CD4-positive, alpha-beta T cell (primary cell): ENCODE data around the gene TAL1. TPM values are rescaled to one million over a fixed set of nuclear protein-coding genes. Genes with fewer than 3 reads are reported as not detected.

Experiments used
- ATAC-seq: fragments of 200-7000 bp; cut with Tn5 transposase; one replicate; pipeline ENCODE4 v1.10.0; 2022; ENCODE audit warnings: mild to moderate bottlenecking; ENCODE audit not compliant: poor library complexity
- CTCF ChIA-PET: fragments of 350-600 bp; sonication (Branson Sonifier 250); formaldehyde crosslinking; loops from one replicate; lab custom pipeline; 2021; ENCODE audit warnings: antibody characterized with exemption, inconsistent platforms; lab: Charles Lee
- POLR2A ChIA-PET: fragments of 350-600 bp; sonication (Branson Sonifier 250); formaldehyde crosslinking; loops from one replicate; lab custom pipeline; 2021; ENCODE audit warnings: antibody characterized with exemption, inconsistent platforms; lab: Charles Lee
- DNase-seq, 14 experiments: peaks; one replicate each; pipeline ENCODE4 v3.0.0-alpha.2; 2013 to 2020; ENCODE audit warnings: mixed read lengths in 2 of 14
- H3K27ac ChIP-seq, 2 donors: one replicate each; pipeline versions ENCODE4 v1.5.1 to v1.7.0; 2013; ENCODE audit warnings: low read length in 2 of 2, low read depth in 1 of 2, mild to moderate bottlenecking in 1 of 2
- H3K27me3 ChIP-seq, 2 experiments: 1 replicate in 1 of 2; 2 replicates in 1 of 2; pipeline versions ENCODE4 v1.6.1 to v1.7.0; 2013; ENCODE audit warnings: low read length in 2 of 2, control low read depth in 1 of 2, mild to moderate bottlenecking in 1 of 2, moderate library complexity in 1 of 2; ENCODE audit not compliant: insufficient read depth in 2 of 2, control insufficient read depth in 1 of 2
- H3K36me3 ChIP-seq: one replicate; pipeline ENCODE4 v1.6.1; 2013; ENCODE audit warnings: low read length, control low read depth; ENCODE audit not compliant: insufficient read depth
- H3K4me1 ChIP-seq: one replicate; pipeline ENCODE4 v1.6.1; 2013; ENCODE audit warnings: low read length, control low read depth; ENCODE audit not compliant: insufficient read depth
- H3K4me3 ChIP-seq: one replicate; pipeline ENCODE4 v1.5.1; 2013; ENCODE audit warnings: mild to moderate bottlenecking, low read length, moderate library complexity
- H3K9me3 ChIP-seq, 2 experiments: 1 replicate in 1 of 2; 2 replicates in 1 of 2; pipeline versions ENCODE4 v1.6.1 to v1.7.0; 2013; ENCODE audit warnings: low read length in 2 of 2, mild to moderate bottlenecking in 2 of 2, control low read depth in 1 of 2, moderate library complexity in 1 of 2; ENCODE audit not compliant: control insufficient read depth in 1 of 2, insufficient read depth in 1 of 2
- H3K27ac Mint-ChIP-seq: one replicate; pipeline ENCODE4 v1.8.0; 2020; ENCODE audit warnings: mixed read lengths
- H3K27me3 Mint-ChIP-seq: one replicate; pipeline ENCODE4 v1.8.0; 2021; ENCODE audit warnings: mixed read lengths
- H3K36me3 Mint-ChIP-seq: one replicate; pipeline ENCODE4 v1.8.0; 2021; ENCODE audit warnings: low read depth, mixed read lengths
- H3K4me1 Mint-ChIP-seq: one replicate; pipeline ENCODE4 v1.8.0; 2021; ENCODE audit warnings: low read depth, mixed read lengths
- H3K4me3 Mint-ChIP-seq: one replicate; pipeline ENCODE4 v1.8.0; 2020; ENCODE audit warnings: mild to moderate bottlenecking, mixed read lengths
- H3K9me3 Mint-ChIP-seq: one replicate; pipeline ENCODE4 v1.8.0; 2020; ENCODE audit warnings: mixed read lengths
- CTCF ChIP-seq: fragments of 200-600 bp; IDR thresholded peaks from one replicate; pipeline ENCODE4 v1.8.0; 2022; ENCODE audit warnings: antibody characterized with exemption, mild to moderate bottlenecking
- intact Hi-C, 2 experiments: fragments of 100-400 bp; cut with DNase I in 1 of 2; cut with micrococcal nuclease in 1 of 2; formaldehyde crosslinking; loops; one replicate each; pipeline versions ENCODE4 v1.15.1 to v1.9.0; 2023 to 2025; cut with DNase I, micrococcal nuclease
- total RNA-seq, 174 experiments: library from RNA in 2 of 174; stranded (reverse) in 2 of 174; gene quantifications; one replicate each; pipeline ENCODE4 v1.2.3 and lab custom pipeline; 2021 to 2026

The TAL1 gene
- total RNA-seq, 2 experiments from 2014 or later, result not detected

- Mint-ChIP-seq H3K27me3 (peaks cover 54% of the 10 kb centered on the region), H3K27ac (no peak overlapping the region), H3K36me3 (no peaks in the 10 kb centered on the region), H3K4me3 (no peak overlapping the region), H3K4me1 (peaks cover 14% of the 10 kb centered on the region), H3K9me3 (no peaks in the 10 kb centered on the region)
- no peak for DNase-seq
- ChIA-PET POLR2A (no interaction called here), CTCF (no interaction called here)
- H3K4me3 ChIP-seq, result no peak overlapping the region
- H3K4me1 ChIP-seq, result peaks cover 19% of the 10 kb centered on the region
- H3K27ac ChIP-seq, result no peak overlapping the region
- peaks cover 0 to 12% of the 10 kb centered on the region in 2 experiments for H3K9me3 ChIP-seq
- no peak for ATAC-seq
- H3K36me3 ChIP-seq, result no peaks in the 10 kb centered on the region
- TF ChIP-seq CTCF, result no peak
- peaks cover 61 to 66% of the 10 kb centered on the region in 2 experiments for H3K27me3 ChIP-seq
- intact Hi-C loops, result no loop called here
Observed at GRCh38 chr1:47224676-47225399, 7.2 kb downstream of the TAL1 start.

GRCh38 chr1:47223921-47224675 lies 7.9 kb downstream of the TAL1 start:
- no peaks in the 10 kb centered on the region for H3K36me3 Mint-ChIP-seq
- POLR2A ChIA-PET, result no interaction called here
- no peak overlapping the region for H3K27ac Mint-ChIP-seq

More at GRCh38 chr1:47223921-47224675, 7.9 kb downstream of the TAL1 start:
- ATAC-seq (no peak), DNase-seq (no peak)
- H3K36me3 ChIP-seq, result no peaks in the 10 kb centered on the region
- H3K27me3 ChIP-seq, result peaks cover 54 to 59% of the 10 kb centered on the region in 2 experiments
- H3K4me1 ChIP-seq, result peaks cover 12% of the 10 kb centered on the region
- Mint-ChIP-seq H3K27me3 (peaks cover 47% of the 10 kb centered on the region), H3K9me3 (no peaks in the 10 kb centered on the region), H3K4me1 (peaks cover 11% of the 10 kb centered on the region), H3K4me3 (no peak overlapping the region)
- CTCF ChIA-PET, result no interaction called here
- TF ChIP-seq CTCF, result no peak
- no peak overlapping the region for H3K27ac ChIP-seq
- intact Hi-C loops, result no loop called here
- H3K9me3 ChIP-seq, result peaks cover 0 to 7% of the 10 kb centered on the region in 2 experiments
- H3K4me3 ChIP-seq, result no peak overlapping the region
